ENCODE results near the gene OSTM1. TPM values are rescaled to one million over a fixed set of nuclear protein-coding genes. Genes with fewer than 3 reads are reported as not detected.

OSTM1 gene
- total RNA-seq, 1 experiment from 2014 or later, result 19.7 TPM

- CTCF ChIA-PET, result no interaction called here
- Histone ChIP-seq H3K27ac (ENCODE audit: low read depth, low read length, poor library complexity, severe bottlenecking) (no peak overlapping the region), H3K4me3 (ENCODE audit: low read depth, low read length, poor library complexity, severe bottlenecking) (no peak overlapping the region), H3K27me3 (replicated peaks; ENCODE audit: insufficient read depth, low read depth, low read length, poor library complexity) (peaks cover 67% of the 10 kb centered on the region), H3K9me3 (ENCODE audit: low read depth, low read length, poor library complexity, severe bottlenecking) (no peaks in the 10 kb centered on the region), H3K4me1 (ENCODE audit: insufficient read depth, low read length, poor library complexity, severe bottlenecking) (peaks cover 5% of the 10 kb centered on the region), H3K36me3 (ENCODE audit: insufficient read depth, low read length, poor library complexity, severe bottlenecking) (no peaks in the 10 kb centered on the region)
- intact Hi-C loops (cut with micrococcal nuclease; ENCODE audit: unreplicated experiment), result no loop called here
- no peak for DNase-seq (ENCODE audit: low spot score)
- POLR2A ChIA-PET (ENCODE audit: low non-redundant PET), result interaction anchor here (0.5 kb wide), 1 partner anchor 10 kb away, joined by 3 read pairs; no protein-coding TSS in a partner anchor
- TF ChIP-seq EZH2 (IDR thresholded peaks at IDR 0.05; ENCODE audit: borderline replicate concordance, low read depth, low read length, poor library complexity, severe bottlenecking), result no peak
- TF ChIP-seq CTCF (conservative IDR thresholded peaks at IDR 0.05; ENCODE audit: low read depth, low read length), result no peak
- no TSS peak for BruUV-seq (replicated peaks)
These were observed 46.9 kb downstream of the OSTM1 start for GRCh38 chr6:108027594-108027993.

- Histone ChIP-seq H3K36me3 (ENCODE audit: insufficient read depth, low read length, poor library complexity, severe bottlenecking) (no peaks in the 10 kb centered on the region), H3K9me3 (ENCODE audit: low read depth, low read length, poor library complexity, severe bottlenecking) (no peaks in the 10 kb centered on the region), H3K4me3 (ENCODE audit: low read depth, low read length, poor library complexity, severe bottlenecking) (no peak overlapping the region), H3K27me3 (replicated peaks; ENCODE audit: insufficient read depth, low read depth, low read length, poor library complexity) (peaks cover 66% of the 10 kb centered on the region), H3K27ac (ENCODE audit: low read depth, low read length, poor library complexity, severe bottlenecking) (no peak overlapping the region), H3K4me1 (ENCODE audit: insufficient read depth, low read length, poor library complexity, severe bottlenecking) (peaks cover 5% of the 10 kb centered on the region)
- intact Hi-C loops (cut with micrococcal nuclease; ENCODE audit: unreplicated experiment), result no loop called here
- ChIA-PET POLR2A (ENCODE audit: low non-redundant PET) (interaction anchor here (0.5 kb wide), 1 partner anchor 10 kb away, joined by 3 read pairs; no protein-coding TSS in a partner anchor), CTCF (no interaction called here)
- no peak for TF ChIP-seq EZH2 (IDR thresholded peaks at IDR 0.05; ENCODE audit: borderline replicate concordance, low read depth, low read length, poor library complexity, severe bottlenecking)
- no peak for TF ChIP-seq CTCF (conservative IDR thresholded peaks at IDR 0.05; ENCODE audit: low read depth, low read length)
- BruUV-seq (replicated peaks), result no TSS peak
- DNase-seq (ENCODE audit: low spot score), result no peak
These were observed 47.5 kb downstream of the OSTM1 start for GRCh38 chr6:108027056-108027455.

- intact Hi-C loops (cut with micrococcal nuclease; ENCODE audit: unreplicated experiment), result no loop called here
- BruUV-seq (replicated peaks), result no TSS peak
- Histone ChIP-seq H3K27me3 (replicated peaks; ENCODE audit: insufficient read depth, low read depth, low read length, poor library complexity) (peaks cover 64% of the 10 kb centered on the region), H3K4me3 (ENCODE audit: low read depth, low read length, poor library complexity, severe bottlenecking) (no peak overlapping the region), H3K36me3 (ENCODE audit: insufficient read depth, low read length, poor library complexity, severe bottlenecking) (no peaks in the 10 kb centered on the region), H3K9me3 (ENCODE audit: low read depth, low read length, poor library complexity, severe bottlenecking) (no peaks in the 10 kb centered on the region), H3K27ac (ENCODE audit: low read depth, low read length, poor library complexity, severe bottlenecking) (no peak overlapping the region), H3K4me1 (ENCODE audit: insufficient read depth, low read length, poor library complexity, severe bottlenecking) (peaks cover 5% of the 10 kb centered on the region)
- CTCF ChIA-PET, result no interaction called here
- POLR2A ChIA-PET (ENCODE audit: low non-redundant PET), result no interaction called here
- no peak for DNase-seq (ENCODE audit: low spot score)
- TF ChIP-seq CTCF (conservative IDR thresholded peaks at IDR 0.05; ENCODE audit: low read depth, low read length), result no peak
- TF ChIP-seq EZH2 (IDR thresholded peaks at IDR 0.05; ENCODE audit: borderline replicate concordance, low read depth, low read length, poor library complexity, severe bottlenecking), result no peak
These were observed 50.0 kb downstream of the OSTM1 start for GRCh38 chr6:108024427-108025073.

Measured in A673 (cell line).